ENCODE results near the gene LCE3C.

- TF ChIP-seq CTCF (IDR thresholded peaks at IDR 0.05; ENCODE audit: extremely low read depth in 1 of 2, insufficient read depth in 1 of 2, low read depth in 1 of 2, low read length in 2 of 2) (no peak), POLR2A (IDR thresholded peaks at IDR 0.05; ENCODE audit: low read depth, low read length) (no peak), EZH2 (IDR thresholded peaks at IDR 0.05; ENCODE audit: borderline replicate concordance, low read depth, low read length, severe bottlenecking) (no peak), POLR2AphosphoS5 (IDR thresholded peaks at IDR 0.05; ENCODE audit: insufficient read depth, low read depth, low read length) (no peak)
Measured at GRCh38 chr1:152646656-152647055, 46.6 kb downstream of the LCE3C start.

Measured in endothelial cell of umbilical vein (primary cell).